Cardiac septum (tissue), 1 donor: ENCODE results near the gene FGD4. TPM values are rescaled to one million over a fixed set of nuclear protein-coding genes. Genes with fewer than 3 reads are reported as not detected.

ENCODE experiments used
- DNase-seq: peaks from one replicate; pipeline ENCODE4 v3.0.0-alpha.2; 2020; ENCODE audit warnings: low spot score
- intact Hi-C: fragments of 100-400 bp; cut with DNase I; formaldehyde crosslinking; loops from one replicate; pipeline ENCODE4 v1.14.0; 2022
- long read RNA-seq: library from polyadenylated mRNA; unstranded; transcript quantifications from one replicate; pipeline ENCODE4 v2.0.0, GENCODE V29; 2021
- total RNA-seq: library from RNA; stranded (reverse); fragmentation: NEBNext Ultra II Directional; extraction: Animal tissue kit (Norgen Biotek cat#: 25700); gene quantifications from one replicate; pipeline ENCODE4 v1.2.1, GENCODE V29; 2021
- donor health status: DM: no; HTN: no; CAD: no.

The FGD4 gene
- total RNA-seq: 19.4 TPM
- long read RNA-seq, partial matches to known transcripts: 6 of 14 reads
- long read RNA-seq, other reads (novel, unspliced or antisense): 5 of 14 reads

- DNase-seq: peak; percentile 90
- intact Hi-C loops: loop anchor here (2.0 kb wide), 1 partner anchor 55 kb away; no protein-coding TSS in a partner anchor
Observed at GRCh38 chr12:32399370-32400113, at the start of gene FGD4. FGD4 (plus strand) TSS chr12:32399558.

DNA sequence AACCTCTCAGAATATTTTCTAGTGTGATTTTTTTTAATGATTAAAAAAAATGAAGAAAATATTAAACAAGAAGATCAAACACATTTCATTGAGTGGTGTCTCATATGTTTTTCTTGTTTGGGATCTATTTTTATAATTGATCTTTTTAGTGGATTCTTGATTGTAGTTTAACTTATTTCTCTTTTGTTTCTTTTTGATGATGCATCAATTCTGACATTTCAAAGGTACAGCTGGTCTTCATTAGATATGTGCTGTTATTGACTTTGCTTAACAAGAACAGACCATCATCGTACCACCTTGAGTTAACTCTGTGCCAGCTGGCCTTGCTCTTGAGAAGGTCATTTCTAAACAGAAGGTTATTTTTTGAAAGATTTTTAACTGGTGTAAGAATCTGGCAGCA, 45.8 kb upstream of the FGD4 start:
- no peak for DNase-seq
- intact Hi-C loops: no loop called here

DNA sequence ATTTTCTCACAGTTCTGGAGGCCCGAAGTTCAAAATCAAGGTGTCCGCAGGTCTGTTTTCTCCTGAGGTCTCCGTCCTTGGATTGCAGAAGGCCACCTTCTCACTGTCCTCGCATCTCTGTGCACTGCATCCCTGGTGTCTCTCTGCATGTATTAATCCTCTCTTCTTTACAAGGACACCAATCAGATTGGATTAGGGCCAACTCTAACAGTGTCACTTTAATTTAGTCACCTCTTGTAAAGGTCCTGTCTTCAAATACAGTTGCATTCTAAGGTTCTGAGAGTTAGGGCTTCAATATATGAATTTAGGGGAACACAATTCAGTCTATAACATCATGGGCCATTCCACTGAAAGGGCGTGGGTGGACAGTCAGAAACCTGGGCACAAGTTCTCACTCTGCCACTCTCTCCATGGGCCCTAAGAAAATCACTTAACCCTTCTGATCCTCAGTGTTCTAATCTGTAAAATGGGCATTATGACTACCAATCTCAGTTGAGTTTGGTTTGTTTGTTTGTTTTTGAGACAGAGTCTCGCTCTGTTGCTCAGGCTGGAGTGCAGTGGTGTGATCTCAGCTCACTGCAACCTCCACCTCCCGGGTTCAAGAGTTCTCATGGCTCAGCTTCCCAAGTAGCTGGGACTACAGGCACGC, 41.6 kb upstream of the FGD4 start:
- intact Hi-C loops: no loop called here

GRCh38 chr12:32360956-32361355, 38.4 kb upstream of the FGD4 start:
- intact Hi-C loops: no loop called here
- no peak for DNase-seq

More for the DNA sequence above, 41.6 kb upstream of the FGD4 start:
- DNase-seq: no peak

DNA sequence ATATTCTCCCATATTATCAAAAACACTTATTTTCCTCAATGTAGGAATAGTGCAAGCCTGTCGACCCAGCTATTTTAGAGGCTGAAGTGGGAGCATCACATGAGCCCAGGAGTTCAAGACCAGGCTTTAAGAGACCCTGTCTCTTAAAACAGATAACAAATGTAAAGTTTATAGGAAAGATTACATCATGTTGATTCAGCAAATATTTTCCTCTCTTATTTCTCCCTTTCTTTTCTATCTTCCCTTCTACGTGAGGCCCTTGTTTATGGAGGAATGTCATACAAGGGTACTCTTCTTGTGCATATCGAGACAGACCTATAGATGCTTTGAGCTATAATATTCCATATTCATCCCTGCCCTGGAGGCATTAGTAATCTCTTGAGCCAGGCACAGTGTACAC, 36.5 kb upstream of the FGD4 start:
- DNase-seq: no peak
- intact Hi-C loops: no loop called here

DNA sequence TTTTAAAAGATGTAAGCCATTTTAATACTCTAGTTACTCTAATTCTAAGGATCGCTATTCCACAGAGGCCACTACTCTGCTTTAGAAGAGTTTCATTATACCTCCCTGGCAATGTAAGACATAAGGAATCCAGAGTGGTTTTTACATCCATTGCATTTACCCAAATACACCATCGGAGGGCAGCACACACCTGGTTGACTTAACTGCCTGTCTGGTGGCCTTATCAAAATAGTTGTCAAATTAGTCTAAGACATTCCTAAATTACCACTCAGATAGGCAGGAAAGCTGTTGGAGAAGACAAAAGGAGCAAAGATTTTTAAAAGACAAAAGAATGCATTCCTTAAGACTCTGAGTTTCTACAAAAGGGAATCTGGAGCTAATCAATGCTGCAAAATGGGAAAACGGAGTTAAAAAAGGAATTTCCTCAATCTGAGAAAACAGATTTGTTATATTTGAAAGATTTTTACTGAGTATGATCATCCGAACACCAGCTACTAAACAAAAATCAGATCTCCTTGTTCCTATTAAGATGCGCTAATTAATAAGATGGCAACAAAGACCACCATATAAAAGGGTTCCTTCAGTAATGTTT, 33.8 kb upstream of the FGD4 start:
- intact Hi-C loops: loop anchor here (1.0 to 5.0 kb wide), 2 partner anchors 87 to 307 kb away; no protein-coding TSS in a partner anchor
- no peak for DNase-seq

GRCh38 chr12:32366714-32367113, 32.6 kb upstream of the FGD4 start:
- intact Hi-C loops: loop anchor here (5.0 kb wide), 1 partner anchor 86 kb away; no protein-coding TSS in a partner anchor
- DNase-seq: no peak

GRCh38 chr12:32367381-32367780, 32.0 kb upstream of the FGD4 start:
- intact Hi-C loops: loop anchor here (5.0 kb wide), 1 partner anchor 85 kb away; no protein-coding TSS in a partner anchor
- DNase-seq: no peak

- intact Hi-C loops: loop anchor here (5.0 kb wide), 1 partner anchor 83 kb away; no protein-coding TSS in a partner anchor
Observed at GRCh38 chr12:32369202-32369601, 30.2 kb upstream of the FGD4 start.

GRCh38 chr12:32377344-32378055, 21.9 kb upstream of the FGD4 start:
- intact Hi-C loops: no loop called here

More at GRCh38 chr12:32369202-32369601, 30.2 kb upstream of the FGD4 start:
- DNase-seq: no peak

GRCh38 chr12:32379213-32379612, 20.1 kb upstream of the FGD4 start:
- no peak for DNase-seq

More at GRCh38 chr12:32377344-32378055, 21.9 kb upstream of the FGD4 start:
- DNase-seq: no peak

DNA sequence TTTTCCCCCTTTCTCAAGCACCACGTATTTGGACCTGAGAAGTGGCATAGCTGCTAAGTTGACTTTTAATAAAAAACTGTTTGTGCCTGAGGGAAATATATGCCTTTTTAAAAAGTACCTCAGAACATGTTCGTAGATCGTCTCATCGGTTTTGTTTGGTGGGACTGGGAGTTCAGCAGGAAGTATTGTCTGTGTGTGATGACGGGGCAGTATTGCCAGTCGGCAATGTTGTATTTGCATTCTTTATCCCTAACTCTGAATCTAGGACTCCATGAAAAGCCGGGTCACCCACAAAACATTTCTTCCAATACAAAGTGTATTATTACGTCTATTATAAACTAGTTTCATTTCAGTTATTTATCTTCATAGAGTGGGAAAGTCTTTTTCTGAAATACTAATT, 19.7 kb upstream of the FGD4 start:
- intact Hi-C loops: no loop called here

More at GRCh38 chr12:32379213-32379612, 20.1 kb upstream of the FGD4 start:
- intact Hi-C loops: no loop called here

DNA sequence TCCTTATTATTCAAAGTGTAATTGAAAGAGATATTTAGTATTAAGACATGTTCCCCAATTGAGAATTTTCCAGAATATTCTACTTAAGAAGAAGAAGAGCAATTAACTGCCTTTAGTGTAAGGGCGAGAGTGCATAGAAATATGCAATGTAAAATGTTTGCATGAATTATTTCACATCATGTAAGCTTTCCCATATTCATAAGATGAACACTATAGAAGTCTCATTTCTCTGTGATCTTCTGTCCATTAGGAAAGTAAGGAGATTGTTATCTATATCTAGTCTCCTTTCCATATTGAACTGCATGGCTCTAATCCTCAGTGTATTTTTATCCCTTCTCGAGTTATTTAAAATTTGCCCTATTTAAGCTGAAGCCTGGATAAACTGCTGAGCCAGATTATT, 17.1 kb upstream of the FGD4 start:
- intact Hi-C loops: no loop called here

More for the DNA sequence above, 19.7 kb upstream of the FGD4 start:
- DNase-seq: no peak

DNA sequence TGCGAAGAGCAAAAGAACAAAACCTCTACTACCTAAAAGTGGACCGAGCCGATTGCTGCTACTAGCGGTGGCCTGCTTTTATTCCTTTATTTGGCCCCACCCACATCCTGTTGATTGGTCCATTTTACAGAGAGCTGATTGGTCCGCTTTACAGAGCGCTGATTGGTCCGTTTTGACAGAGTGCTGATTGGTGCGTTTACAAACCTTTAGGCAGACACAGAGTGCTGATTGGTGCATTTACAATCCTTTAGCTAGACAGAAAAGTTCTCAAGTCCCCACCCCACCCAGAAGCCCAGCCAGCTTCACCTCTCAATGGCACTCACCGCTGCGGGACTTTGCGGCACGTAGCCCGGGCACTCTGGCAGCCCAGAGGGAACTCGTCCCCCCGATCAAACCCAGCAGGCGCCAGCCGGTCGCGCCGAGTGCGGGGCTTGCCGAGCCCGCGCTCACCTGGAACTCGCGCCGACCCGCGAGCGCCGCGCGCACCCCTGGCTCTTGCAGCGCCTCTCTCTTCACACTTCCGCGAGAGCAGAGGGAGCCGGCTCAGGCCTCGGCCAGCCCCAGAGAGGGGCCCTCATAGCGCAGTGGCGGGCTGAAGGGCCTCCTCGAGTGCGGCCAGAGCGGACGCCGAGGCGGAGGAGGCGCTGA, 8.7 kb upstream of the FGD4 start:
- DNase-seq: no peak
- intact Hi-C loops: no loop called here

More for the DNA sequence above, 17.1 kb upstream of the FGD4 start:
- no peak for DNase-seq

DNA sequence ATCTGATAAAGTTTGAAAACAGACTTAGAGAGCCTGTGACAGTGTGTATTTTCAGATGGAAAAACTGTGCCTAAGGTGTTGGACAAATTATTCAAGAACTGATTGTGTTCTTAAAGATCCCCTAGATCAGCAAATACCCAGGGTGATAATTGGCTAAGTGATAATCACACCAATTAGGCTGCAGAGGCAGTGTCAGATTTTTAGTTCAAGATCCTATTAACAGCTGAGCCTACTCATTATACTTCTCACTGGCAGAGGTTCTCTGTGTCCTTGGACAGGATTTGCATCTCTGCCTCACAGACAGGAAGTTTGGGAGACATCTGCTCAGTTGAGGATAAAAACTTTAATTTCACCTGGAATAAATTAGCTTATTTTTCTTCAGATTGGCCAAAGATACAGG, 4.3 kb upstream of the FGD4 start:
- no peak for DNase-seq
- intact Hi-C loops: no loop called here

GRCh38 chr12:32397696-32398095, 1.7 kb upstream of the FGD4 start:
- no peak for DNase-seq
- intact Hi-C loops: no loop called here

- no peak for DNase-seq
- intact Hi-C loops: no loop called here
Observed at GRCh38 chr12:32398181-32398580, 1.2 kb upstream of the FGD4 start.

DNA sequence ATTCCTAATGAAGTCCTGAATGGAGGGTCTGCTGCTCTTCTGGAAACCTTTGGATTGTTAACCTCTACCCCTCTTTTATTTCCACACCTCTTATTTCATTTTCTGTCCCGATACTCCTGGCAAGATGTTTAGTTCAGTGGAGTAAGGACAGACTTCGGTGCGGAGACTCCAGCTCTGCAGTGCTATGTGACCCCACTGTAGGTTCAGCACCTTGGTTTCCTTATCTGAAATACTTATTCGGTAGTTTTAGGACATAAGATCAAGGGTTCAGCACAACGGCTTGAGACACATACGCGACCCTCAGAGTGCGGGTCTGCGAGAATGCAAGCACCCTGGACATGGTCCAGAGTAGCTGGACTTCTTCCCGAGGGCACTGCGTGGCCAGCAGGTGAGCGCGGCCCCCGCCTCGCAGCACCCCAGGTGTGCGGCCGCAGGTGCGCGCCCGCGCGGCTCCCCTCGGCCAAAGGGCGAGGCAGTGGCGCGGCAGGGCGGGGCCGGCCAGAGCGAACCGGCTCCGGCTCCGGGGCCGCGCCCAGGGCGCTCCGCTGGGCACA, 465 bp upstream of the FGD4 start:
- no peak for DNase-seq
- intact Hi-C loops: no loop called here
